Bronchial epithelial cell (primary cell): ENCODE results near the gene MKRN2. TPM values are rescaled to one million over a fixed set of nuclear protein-coding genes. Genes with fewer than 3 reads are reported as not detected.

Experiments used
- DNase-seq: peaks from one replicate; pipeline ENCODE4 v3.0.0-alpha.2; 2010; ENCODE audit warnings: low read depth
- FAIRE-seq: peaks from 2 replicates; lab custom pipeline; 2011; peaks lifted over from hg19 to GRCh38; lab: Jason Lieb, UNC
- H3K27me3 ChIP-seq: 2 replicates; pipeline ENCODE4 v1.5.1; 2011; ENCODE audit warnings: low read length; ENCODE audit not compliant: control insufficient read depth, insufficient read depth
- H3K36me3 ChIP-seq: 2 replicates; pipeline ENCODE4 v1.5.1; 2011; ENCODE audit warnings: low read length; ENCODE audit not compliant: control insufficient read depth, insufficient read depth
- H3K4me3 ChIP-seq: 2 replicates; pipeline ENCODE4 v1.5.1; 2011; ENCODE audit warnings: mild to moderate bottlenecking, low read depth, low read length, control low read depth
- total RNA-seq: library from RNA; depleted of rRNA; stranded (reverse); fragments of >200 nt; gene quantifications from 2 replicates; pipeline ENCODE4 v1.2.1, GENCODE V29; 2014
- TF ChIP-seq, protein P1 (sequence below): IDR thresholded peaks from 2 replicates; pipeline ENCODE4 v1.5.1; 2011; ENCODE audit warnings: mild to moderate bottlenecking, moderate library complexity, low read length, control low read depth, inconsistent platforms; ENCODE audit not compliant: insufficient read depth, severe bottlenecking

The MKRN2 gene
- total RNA-seq, 1 donor from 2014 or later = 22.9 TPM

DNA sequence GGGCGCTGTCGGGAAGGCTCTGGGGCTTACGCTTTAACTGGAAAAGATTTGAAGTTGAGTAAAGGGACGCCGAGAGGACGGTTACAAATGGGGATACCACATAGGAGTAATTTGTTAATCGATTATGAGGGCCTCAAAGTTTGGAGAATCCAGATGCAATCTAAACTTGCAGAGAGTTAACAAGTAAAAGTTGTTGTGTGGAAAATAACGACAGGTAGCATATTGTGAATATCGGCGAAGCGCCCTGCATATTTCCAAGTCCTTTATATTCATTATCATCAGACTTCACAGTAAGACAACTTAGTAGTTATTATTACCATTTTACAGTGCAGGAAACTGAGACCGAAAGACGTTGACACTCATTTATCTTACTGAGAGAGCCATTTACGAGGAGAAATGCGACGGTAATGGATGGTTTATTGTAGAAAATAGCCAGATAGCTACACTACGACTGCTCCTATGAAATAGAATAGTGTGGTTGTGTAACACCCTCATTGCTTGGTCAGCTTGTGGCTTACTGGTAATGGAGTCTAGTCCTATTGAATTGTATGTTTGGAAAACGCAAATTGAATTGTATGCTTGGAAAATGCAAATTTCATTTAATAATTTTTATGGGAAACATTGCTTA is 700 bp downstream of the MKRN2 start:
- DNase-seq = peak; percentile 61
- FAIRE-seq = no peak
- TF ChIP-seq, protein P1, sequence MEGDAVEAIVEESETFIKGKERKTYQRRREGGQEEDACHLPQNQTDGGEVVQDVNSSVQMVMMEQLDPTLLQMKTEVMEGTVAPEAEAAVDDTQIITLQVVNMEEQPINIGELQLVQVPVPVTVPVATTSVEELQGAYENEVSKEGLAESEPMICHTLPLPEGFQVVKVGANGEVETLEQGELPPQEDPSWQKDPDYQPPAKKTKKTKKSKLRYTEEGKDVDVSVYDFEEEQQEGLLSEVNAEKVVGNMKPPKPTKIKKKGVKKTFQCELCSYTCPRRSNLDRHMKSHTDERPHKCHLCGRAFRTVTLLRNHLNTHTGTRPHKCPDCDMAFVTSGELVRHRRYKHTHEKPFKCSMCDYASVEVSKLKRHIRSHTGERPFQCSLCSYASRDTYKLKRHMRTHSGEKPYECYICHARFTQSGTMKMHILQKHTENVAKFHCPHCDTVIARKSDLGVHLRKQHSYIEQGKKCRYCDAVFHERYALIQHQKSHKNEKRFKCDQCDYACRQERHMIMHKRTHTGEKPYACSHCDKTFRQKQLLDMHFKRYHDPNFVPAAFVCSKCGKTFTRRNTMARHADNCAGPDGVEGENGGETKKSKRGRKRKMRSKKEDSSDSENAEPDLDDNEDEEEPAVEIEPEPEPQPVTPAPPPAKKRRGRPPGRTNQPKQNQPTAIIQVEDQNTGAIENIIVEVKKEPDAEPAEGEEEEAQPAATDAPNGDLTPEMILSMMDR = no peak

DNA sequence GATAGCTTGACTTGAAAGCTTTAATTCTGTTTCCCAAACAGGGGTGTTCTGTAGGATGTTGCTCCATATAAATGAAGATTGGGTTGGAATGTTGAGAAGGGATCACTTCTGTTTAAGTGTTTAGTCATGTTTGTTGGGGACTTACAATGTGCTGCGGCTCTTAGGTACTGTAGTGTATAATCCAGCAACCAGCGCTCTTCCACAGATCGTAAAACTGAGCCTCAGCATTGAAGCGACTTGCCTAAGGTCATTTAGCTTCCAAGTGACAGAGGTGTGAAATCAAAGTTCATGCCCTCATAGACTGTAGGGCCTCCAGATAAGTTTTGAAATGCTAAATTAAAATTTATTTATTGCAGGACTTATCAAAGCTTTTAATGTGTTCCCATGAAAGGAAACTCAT is 1.8 kb downstream of the MKRN2 start:
- DNase-seq (no peak), FAIRE-seq (no peak)
- no peak overlapping the region for H3K4me3 ChIP-seq
- TF ChIP-seq, protein P1 = no peak
- H3K36me3 ChIP-seq = no peaks in the 10 kb centered on the region
- H3K27me3 ChIP-seq = no peaks in the 10 kb centered on the region

More for the DNA sequence above, 700 bp downstream of the MKRN2 start:
- no peaks in the 10 kb centered on the region for H3K27me3 ChIP-seq
- H3K4me3 ChIP-seq = peak overlapping the region; percentile 91
- H3K36me3 ChIP-seq = no peaks in the 10 kb centered on the region

DNA sequence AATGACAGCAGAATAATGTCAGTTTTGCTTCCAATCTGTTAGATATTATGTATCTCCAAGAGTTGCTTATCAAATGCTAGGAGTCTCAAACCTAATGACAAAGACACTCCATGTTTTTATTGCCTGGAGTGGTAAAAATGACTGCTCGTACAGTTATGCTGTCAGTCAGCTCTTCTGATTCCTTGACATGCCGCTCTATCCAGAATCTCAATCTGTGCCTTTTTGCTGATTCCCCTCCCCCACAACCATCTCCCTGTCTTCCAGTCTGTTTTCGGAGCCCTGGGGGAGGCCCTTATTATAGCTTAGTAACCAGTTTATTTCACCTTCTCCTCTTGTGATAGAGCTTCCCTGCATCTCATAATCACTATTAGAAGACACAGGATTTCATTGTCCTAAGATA is 2.6 kb downstream of the MKRN2 start:
- Histone ChIP-seq H3K4me3 (no peak overlapping the region), H3K27me3 (no peaks in the 10 kb centered on the region), H3K36me3 (no peaks in the 10 kb centered on the region)
- TF ChIP-seq, protein P1 = no peak
- FAIRE-seq (no peak), DNase-seq (no peak)

DNA sequence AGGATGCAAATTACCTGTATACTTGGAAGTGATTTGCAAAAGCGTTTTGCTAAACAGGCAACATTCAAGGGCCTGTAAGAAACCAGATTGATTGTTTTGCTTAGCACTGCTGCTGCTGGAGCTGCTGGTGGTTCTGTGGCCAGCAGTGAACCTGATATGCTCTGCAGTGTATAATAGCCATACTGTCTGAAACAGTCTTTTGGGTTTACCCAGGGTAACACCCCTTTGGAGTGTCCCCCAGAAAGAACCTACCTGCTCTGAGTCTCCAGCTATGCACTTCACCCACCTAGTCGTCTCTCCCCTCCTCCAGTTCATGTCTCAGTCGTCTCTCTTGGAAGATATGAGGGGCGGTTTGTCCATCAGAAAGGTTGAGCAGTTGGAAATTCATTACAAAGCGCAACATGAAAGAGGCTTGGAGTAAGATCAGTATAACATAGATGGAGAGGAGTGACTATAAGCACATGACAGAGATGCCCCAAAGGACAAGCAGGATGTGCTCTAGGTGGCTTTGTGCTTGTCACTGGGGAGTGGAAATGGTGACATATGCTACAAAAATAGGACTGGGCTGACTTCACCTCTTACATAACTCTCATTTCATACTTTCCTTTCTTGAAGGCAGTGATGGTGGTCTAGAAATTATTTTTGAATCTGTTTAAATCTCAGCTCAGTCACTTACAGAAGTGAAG is 3.8 kb downstream of the MKRN2 start:
- no peak for FAIRE-seq
- no peak for DNase-seq
- H3K27me3 ChIP-seq = no peaks in the 10 kb centered on the region
- H3K4me3 ChIP-seq = no peak overlapping the region
- TF ChIP-seq, protein P1 = no peak
- no peaks in the 10 kb centered on the region for H3K36me3 ChIP-seq

DNA sequence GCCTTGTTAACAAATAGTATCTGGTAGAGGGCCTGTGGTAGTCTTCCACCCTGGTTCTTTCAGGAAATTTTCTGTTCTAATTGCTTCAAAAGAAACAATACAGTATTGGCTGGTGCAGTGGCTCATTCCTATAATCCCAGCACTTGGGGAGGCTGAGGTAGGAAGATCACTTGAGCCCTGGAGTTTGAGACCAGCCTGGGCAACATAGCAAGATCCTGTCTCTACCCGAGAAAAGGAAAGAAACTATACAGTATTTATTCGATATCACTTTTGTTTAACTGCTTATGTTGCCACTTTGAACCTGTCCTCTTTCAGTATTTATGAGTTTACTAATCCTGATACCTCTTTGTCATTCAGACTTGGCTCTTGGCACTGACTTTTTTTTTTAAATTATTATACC is 4.5 kb downstream of the MKRN2 start:
- TF ChIP-seq, protein P1 = no peak
- FAIRE-seq (no peak), DNase-seq (no peak)
- Histone ChIP-seq H3K27me3 (no peaks in the 10 kb centered on the region), H3K36me3 (no peaks in the 10 kb centered on the region), H3K4me3 (no peak overlapping the region)
